ENCODE data around the gene UMAD1. TPM values are rescaled to one million over a fixed set of nuclear protein-coding genes. Genes with fewer than 3 reads are reported as not detected.

Gene UMAD1
- total and polyA plus RNA-seq, 2 of the 4 experiments (the other 2 are of a cell fraction): 5.2 to 8.4 TPM

- Histone ChIP-seq H3K9ac (ENCODE audit: low read depth, low read length) (no peak overlapping the region), H3K4me1 (ENCODE audit: control insufficient read depth, insufficient read depth, low read length) (no peaks in the 10 kb centered on the region), H3K9me1 (ENCODE audit: insufficient read depth, low read length) (no peaks in the 10 kb centered on the region; the same call in 1 of the 2 replicates), H3K14ac (replicated peaks; ENCODE audit: low read depth, low read length) (no peak overlapping the region), H4K91ac (ENCODE audit: insufficient read depth, low read depth, low read length) (no peak overlapping the region), H3K27ac (ENCODE audit: insufficient read depth, low read length) (no peak overlapping the region), H4K5ac (ENCODE audit: low read depth, low read length) (no peak overlapping the region), H2BK5ac (ENCODE audit: low read depth, low read length, poor library complexity, severe bottlenecking) (no peak overlapping the region), H2BK120ac (ENCODE audit: low read depth, low read length) (no peak overlapping the region), H3K56ac (ENCODE audit: extremely low read depth, insufficient read depth, low read length) (no peak overlapping the region), H4K8ac (ENCODE audit: low read depth in 2 of 2, low read length in 2 of 2) (no peak overlapping the region), H2AFZ (replicated peaks; ENCODE audit: low read length, poor library complexity) (no peak overlapping the region), H4K20me1 (ENCODE audit: insufficient read depth, low read length) (no peaks in the 10 kb centered on the region), H3K79me1 (ENCODE audit: low read depth in 1 of 2, low read length in 2 of 2) (no peaks in the 10 kb centered on the region), H2BK15ac (ENCODE audit: low read depth, low read length) (no peak overlapping the region), H3K4ac (ENCODE audit: low read depth, low read length) (no peak overlapping the region), H3K23ac (ENCODE audit: low read depth, low read length) (no peak overlapping the region), H3K4me3 (ENCODE audit: insufficient read depth, low read depth, low read length) (no peak overlapping the region), H3K27me3 (ENCODE audit: control insufficient read depth, insufficient read depth, low read length) (no peaks in the 10 kb centered on the region), H2BK20ac (ENCODE audit: low read depth, low read length) (no peak overlapping the region), H3K18ac (ENCODE audit: low read depth, low read length) (no peak overlapping the region), H2AK9ac (replicated peaks; ENCODE audit: low read depth, low read length, poor library complexity) (no peak overlapping the region), H3K9me3 (ENCODE audit: control insufficient read depth, insufficient read depth, low read length) (no peaks in the 10 kb centered on the region), H3K36me3 (ENCODE audit: control insufficient read depth, insufficient read depth, low read length) (no peaks in the 10 kb centered on the region), H3K4me2 (ENCODE audit: low read depth, low read length) (no peak overlapping the region), H2AK5ac (ENCODE audit: low read depth, low read length) (no peak overlapping the region)
- dilution Hi-C loops (cut with HindIII; ENCODE audit: low sequenced_read_pairs, unreplicated experiment): no loop called here
- TF ChIP-seq POLR2A (IDR thresholded peaks at IDR 0.05; ENCODE audit: low read depth, low read length) (no peak), SMC3 (IDR thresholded peaks at IDR 0.05; ENCODE audit: low read depth, low read length) (no peak)
- DNase-seq: no peak
- POLR2A ChIA-PET (ENCODE audit: unreplicated experiment): no interaction called here
- CTCF ChIA-PET: interaction anchor here (0.6 kb wide), 2 partner anchors 39 to 261 kb away, joined by 3 to 5 read pairs; no protein-coding TSS in a partner anchor
- ATAC-seq (ENCODE audit: low read depth): no peak
- no CpG with 5 or more reads among the region's 3 CpGs for WGBS, 2 experiments (ENCODE audit: extremely low coverage in 2 of 2, insufficient read length in 1 of 2)
- in situ Hi-C loops (cut with MboI; ENCODE audit: low sequenced_read_pairs): no loop called here
- intact Hi-C loops (cut with micrococcal nuclease): no loop called here
- BruUV-seq (replicated peaks): no TSS peak
These were observed 68.7 kb downstream of the UMAD1 start for GRCh38 chr7:7709291-7709690.
